Measurements from ENCODE around the gene PDLIM7.

DNA sequence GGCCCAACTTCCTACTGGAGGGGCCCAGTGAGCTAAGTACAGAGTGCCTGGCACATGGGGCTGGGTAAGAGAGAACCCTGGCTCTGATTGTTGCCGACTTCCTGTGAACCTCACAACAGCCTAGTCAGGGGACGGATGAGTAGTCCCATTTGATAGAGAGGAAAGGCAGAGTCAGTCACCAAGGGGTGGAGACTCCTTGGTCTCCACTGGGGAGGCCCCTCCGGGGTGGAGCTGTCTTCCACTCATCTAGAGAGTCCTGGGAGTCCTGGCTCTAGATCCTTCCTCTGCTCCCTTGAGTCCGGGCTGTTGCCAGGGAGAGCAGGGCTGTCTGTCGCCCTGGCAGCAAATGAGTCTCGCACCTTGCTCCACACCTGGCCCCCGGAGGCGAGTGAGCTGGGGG lies 63.0 kb downstream of the PDLIM7 start:
- TF ChIP-seq, protein P1, sequence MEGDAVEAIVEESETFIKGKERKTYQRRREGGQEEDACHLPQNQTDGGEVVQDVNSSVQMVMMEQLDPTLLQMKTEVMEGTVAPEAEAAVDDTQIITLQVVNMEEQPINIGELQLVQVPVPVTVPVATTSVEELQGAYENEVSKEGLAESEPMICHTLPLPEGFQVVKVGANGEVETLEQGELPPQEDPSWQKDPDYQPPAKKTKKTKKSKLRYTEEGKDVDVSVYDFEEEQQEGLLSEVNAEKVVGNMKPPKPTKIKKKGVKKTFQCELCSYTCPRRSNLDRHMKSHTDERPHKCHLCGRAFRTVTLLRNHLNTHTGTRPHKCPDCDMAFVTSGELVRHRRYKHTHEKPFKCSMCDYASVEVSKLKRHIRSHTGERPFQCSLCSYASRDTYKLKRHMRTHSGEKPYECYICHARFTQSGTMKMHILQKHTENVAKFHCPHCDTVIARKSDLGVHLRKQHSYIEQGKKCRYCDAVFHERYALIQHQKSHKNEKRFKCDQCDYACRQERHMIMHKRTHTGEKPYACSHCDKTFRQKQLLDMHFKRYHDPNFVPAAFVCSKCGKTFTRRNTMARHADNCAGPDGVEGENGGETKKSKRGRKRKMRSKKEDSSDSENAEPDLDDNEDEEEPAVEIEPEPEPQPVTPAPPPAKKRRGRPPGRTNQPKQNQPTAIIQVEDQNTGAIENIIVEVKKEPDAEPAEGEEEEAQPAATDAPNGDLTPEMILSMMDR (IDR thresholded peaks at IDR 0.05), result no peak
- TF ChIP-seq POLR2A (IDR thresholded peaks at IDR 0.05), result no peak

All from heart left ventricle (tissue), 13 donors.